ENCODE results near the gene DCLK1.

- TF ChIP-seq REST (IDR thresholded peaks at IDR 0.05; ENCODE audit: insufficient read depth in 1 of 2, low read depth in 2 of 2, low read length in 2 of 2) (no peak), TAF1 (IDR thresholded peaks at IDR 0.05; ENCODE audit: borderline replicate concordance, insufficient read depth, low read length) (no peak)
These were observed 282.6 kb downstream of the DCLK1 start for GRCh38 chr13:35848336-35849255.
